Panc1 (cell line): ENCODE measurements around the gene FGG. TPM values are rescaled to one million over a fixed set of nuclear protein-coding genes. Genes with fewer than 3 reads are reported as not detected.

ENCODE experiments used
- ATAC-seq: fragments of 200-7000 bp; cut with Tn5 transposase; 2 replicates; pipeline ENCODE4 v1.9.1; 2020; ENCODE audit warnings: mild to moderate bottlenecking, moderate library complexity
- BruUV-seq: library from RNA; stranded (reverse); fragments of 400-500 nt; replicated peaks from 2 replicates; lab custom pipeline; 2021; lab: Mats Ljungman, UMichigan
- CTCF ChIA-PET: fragments of 300-600 bp; sonication (Branson Sonifier 250); formaldehyde crosslinking; loops from one replicate; lab custom pipeline; 2022; ENCODE audit warnings: antibody characterized with exemption; lab: Charles Lee
- POLR2A ChIA-PET: fragments of 300-600 bp; sonication (Branson Sonifier 250); formaldehyde crosslinking; loops from one replicate; lab custom pipeline; 2022; ENCODE audit warnings: antibody characterized with exemption; lab: Charles Lee
- DNase-seq: peaks from one replicate; pipeline ENCODE4 v3.0.0-alpha.2; 2010; ENCODE audit warnings: low read depth, low spot score
- H3K27ac ChIP-seq: 2 replicates; pipeline ENCODE4 v1.5.1; 2011; ENCODE audit warnings: mild to moderate bottlenecking, low read length, inconsistent platforms
- H3K27me3 ChIP-seq: fragments of 200-500 bp; sonication (Bioruptor generic); 2 replicates; pipeline ENCODE4 v1.6.0; 2014; ENCODE audit warnings: low read length, inconsistent platforms; ENCODE audit not compliant: control insufficient read depth, insufficient read depth
- H3K36me3 ChIP-seq: fragments of 200-500 bp; sonication (Bioruptor generic); 2 replicates; pipeline ENCODE4 v1.5.1; 2014; ENCODE audit warnings: inconsistent platforms, mild to moderate bottlenecking, low read length, moderate library complexity; ENCODE audit not compliant: control insufficient read depth, insufficient read depth
- H3K4me1 ChIP-seq: 2 replicates; pipeline ENCODE4 v1.5.1; 2011; ENCODE audit warnings: inconsistent platforms, mild to moderate bottlenecking, low read length, moderate library complexity; ENCODE audit not compliant: control insufficient read depth, insufficient read depth
- H3K4me3 ChIP-seq, 2 experiments: 2 replicates each; pipeline ENCODE4 v1.5.1; 2011 to 2012; ENCODE audit warnings: low read depth in 2 of 2, low read length in 2 of 2, mild to moderate bottlenecking in 2 of 2, inconsistent platforms in 1 of 2, moderate library complexity in 1 of 2
- H3K9me3 ChIP-seq: fragments of 200-500 bp; sonication (Bioruptor generic); 2 replicates; pipeline ENCODE4 v1.5.1; 2014; ENCODE audit warnings: low read depth, mild to moderate bottlenecking, inconsistent platforms, low read length, moderate library complexity; ENCODE audit not compliant: control insufficient read depth, insufficient read depth
- CTCF ChIP-seq: fragments of 450-650 bp; IDR thresholded peaks from 2 replicates; pipeline ENCODE4 v1.5.1; 2017; ENCODE audit warnings: mild to moderate bottlenecking
- POLR2AphosphoS5 ChIP-seq: IDR thresholded peaks from 2 replicates; pipeline ENCODE4 v1.6.1; 2012; ENCODE audit warnings: mild to moderate bottlenecking, low read depth, low read length, moderate library complexity
- REST ChIP-seq, 2 experiments: IDR thresholded peaks; 2 replicates each; pipeline ENCODE4 v1.6.1; 2011 to 2012; ENCODE audit warnings: low read depth in 2 of 2, control low read depth in 1 of 2, low read length in 1 of 2, mild to moderate bottlenecking in 1 of 2, moderate library complexity in 1 of 2; ENCODE audit not compliant: insufficient read depth in 1 of 2
- SIN3A ChIP-seq: IDR thresholded peaks from 2 replicates; pipeline ENCODE4 v1.6.1; 2012; ENCODE audit warnings: low read depth, mild to moderate bottlenecking, low read length, moderate library complexity, borderline replicate concordance; ENCODE audit not compliant: insufficient read depth
- TCF7L2 ChIP-seq: IDR thresholded peaks from 2 replicates; pipeline ENCODE4 v1.6.1; 2011; ENCODE audit warnings: mild to moderate bottlenecking, low read depth, low read length, inconsistent platforms
- in situ Hi-C: cut with HindIII; loops from 2 replicates; pipeline ENCODE4 v1.10.0; 2016; ENCODE audit warnings: low sequenced_read_pairs, low pct_unique_long_range_greater_than_20kb
- intact Hi-C: fragments of 100-400 bp; cut with micrococcal nuclease; formaldehyde crosslinking; loops from one replicate; pipeline ENCODE4 v1.10.0; 2022; ENCODE audit not compliant: unreplicated experiment
- total RNA-seq: library from RNA; stranded (reverse); gene quantifications from one replicate; pipeline ENCODE4 v1.2.1, GENCODE V29; 2021; ENCODE audit not compliant: unreplicated experiment

FGG gene
- total RNA-seq, 1 experiment from 2014 or later, result 1.8 TPM

GRCh38 chr4:154577324-154577723 lies 35.1 kb downstream of the FGG start:
- DNase-seq (no peak), ATAC-seq (no peak)

GRCh38 chr4:154574311-154574710 lies 38.1 kb downstream of the FGG start:
- Histone ChIP-seq H3K4me3 (no peak overlapping the region), H3K4me1 (no peaks in the 10 kb centered on the region), H3K27ac (no peak overlapping the region), H3K9me3 (no peaks in the 10 kb centered on the region), H3K27me3 (no peaks in the 10 kb centered on the region), H3K36me3 (no peaks in the 10 kb centered on the region)
- DNase-seq, result no peak
- ChIA-PET POLR2A (no interaction called here), CTCF (no interaction called here)
- TF ChIP-seq CTCF (no peak), TCF7L2 (no peak), REST (IDR thresholded peaks at IDR 0.05; ENCODE audit: insufficient read depth in 1 of 2, low read depth in 2 of 2, low read length in 1 of 2) (no peak), SIN3A (no peak), POLR2AphosphoS5 (no peak)
- intact Hi-C loops, result no loop called here
- no TSS peak for BruUV-seq
- ATAC-seq, result no peak
- in situ Hi-C loops, result no loop called here

More at GRCh38 chr4:154577324-154577723, 35.1 kb downstream of the FGG start:
- intact Hi-C loops, result no loop called here
- no peak overlapping the region for H3K4me3 ChIP-seq
- TF ChIP-seq REST (IDR thresholded peaks at IDR 0.05; ENCODE audit: insufficient read depth in 1 of 2, low read depth in 2 of 2, low read length in 1 of 2), result no peak
- TF ChIP-seq POLR2AphosphoS5, result no peak
- no peak for TF ChIP-seq SIN3A
- TF ChIP-seq CTCF, result no peak
- TF ChIP-seq TCF7L2, result no peak
- H3K27me3 ChIP-seq, result no peaks in the 10 kb centered on the region
- no peaks in the 10 kb centered on the region for H3K36me3 ChIP-seq
- no peaks in the 10 kb centered on the region for H3K9me3 ChIP-seq
- no peaks in the 10 kb centered on the region for H3K4me1 ChIP-seq
- CTCF ChIA-PET, result no interaction called here
- no TSS peak for BruUV-seq
- in situ Hi-C loops, result no loop called here
- POLR2A ChIA-PET, result no interaction called here
- H3K27ac ChIP-seq, result no peak overlapping the region
